Left renal pelvis (tissue), 4 donors: ENCODE data around the gene ZNF410. TPM values are rescaled to one million over a fixed set of nuclear protein-coding genes. Genes with fewer than 3 reads are reported as not detected.
A peak's percentile ranks its signal among the peaks of the same experiment; 100 is the strongest.

ENCODE experiments used
- DNase-seq, 4 donors: peaks; one replicate each; pipeline ENCODE4 v3.0.0-alpha.2; 2013; ENCODE audit warnings: low read depth in 4 of 4, low spot score in 3 of 4
- polyA plus RNA-seq, 4 donors: library from polyadenylated mRNA; unstranded; fragments of 120-200 nt; gene quantifications; one replicate each; pipeline ENCODE4 v1.2.1, GENCODE V29; 2013; ENCODE audit not compliant: insufficient read length in 4 of 4

ZNF410 gene
- polyA plus RNA-seq, 4 donors: 45.3 to 63.6 (median 60.5) TPM

DNA sequence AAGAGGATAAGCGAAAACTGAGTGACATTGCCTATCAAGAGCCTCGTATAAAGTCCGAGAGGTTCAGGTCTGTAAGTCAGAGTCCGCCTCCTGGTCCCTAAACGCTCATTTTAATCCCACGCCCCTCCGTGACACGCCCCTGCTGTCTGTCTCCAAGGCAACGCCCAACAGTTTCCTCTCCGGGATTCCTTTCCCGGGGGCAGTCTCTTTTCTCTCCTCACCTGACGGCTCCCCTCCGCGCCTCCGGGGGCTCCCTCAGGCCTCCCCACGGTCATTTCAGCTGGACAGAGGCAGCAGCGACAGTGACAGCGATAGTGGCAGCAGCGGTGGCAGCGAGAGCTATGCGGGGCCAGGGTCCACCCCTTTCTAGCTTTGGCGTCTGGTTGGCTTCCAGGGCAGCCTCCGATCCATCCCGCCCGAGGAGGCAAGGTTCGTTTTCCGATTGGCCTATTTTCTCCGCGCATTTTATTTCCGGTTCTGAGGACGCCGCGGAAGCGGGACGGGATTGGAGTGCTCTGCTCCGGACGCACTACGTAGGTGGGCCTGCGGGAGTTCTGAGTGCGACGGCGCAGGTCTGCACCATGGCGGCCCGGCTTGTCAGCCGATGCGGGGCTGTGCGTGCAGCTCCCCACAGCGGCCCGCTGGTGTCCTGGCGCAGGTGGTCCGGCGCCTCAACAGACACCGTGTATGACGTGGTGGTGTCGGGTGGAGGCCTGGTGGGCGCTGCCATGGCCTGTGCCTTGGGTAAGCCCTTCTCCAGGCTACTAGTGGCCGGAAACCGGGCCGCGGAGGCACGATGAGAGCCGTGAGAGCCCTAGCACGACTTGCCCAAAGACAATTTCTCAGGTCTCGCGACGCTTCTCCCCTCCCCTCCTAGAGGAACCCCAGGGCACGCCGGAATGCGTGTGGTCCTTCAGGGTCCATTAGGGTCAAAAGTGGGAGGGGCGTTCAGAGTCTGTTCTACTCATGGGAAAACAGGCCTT lies 63.4 kb downstream of the ZNF410 start, which contains the start of the genes COQ6 and FAM161B:
TSS of gene COQ6 (plus strand) at position 551 of the 983 bp plus-strand sequence. CDS start at position 582, 31 bp downstream.
TSS of gene FAM161B (minus strand) at position 343 of the 983 bp plus-strand sequence. CDS start at position 275, 68 bp downstream.
- peak; percentile 91 to 97 (median 94) for DNase-seq

DNA sequence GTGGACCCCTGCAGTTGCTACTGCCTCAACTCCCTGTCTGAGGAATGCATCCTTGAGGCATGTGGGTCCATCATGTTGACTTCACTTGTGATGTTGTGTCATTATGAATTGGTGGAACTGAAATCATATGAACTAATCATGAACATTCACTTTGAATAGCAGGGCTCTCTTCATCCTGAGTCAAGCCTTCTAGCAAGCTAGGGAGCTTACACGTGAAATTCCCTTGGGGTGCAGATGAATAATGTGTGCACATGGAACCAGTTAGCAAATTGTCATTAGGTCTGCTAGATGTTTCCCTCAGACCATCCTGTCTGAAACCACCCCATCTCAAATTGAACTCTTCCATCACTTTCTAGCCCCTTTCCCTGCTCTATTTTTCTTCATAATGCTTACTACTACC lies 67.1 kb downstream of the ZNF410 start:
- no peak for DNase-seq

DNA sequence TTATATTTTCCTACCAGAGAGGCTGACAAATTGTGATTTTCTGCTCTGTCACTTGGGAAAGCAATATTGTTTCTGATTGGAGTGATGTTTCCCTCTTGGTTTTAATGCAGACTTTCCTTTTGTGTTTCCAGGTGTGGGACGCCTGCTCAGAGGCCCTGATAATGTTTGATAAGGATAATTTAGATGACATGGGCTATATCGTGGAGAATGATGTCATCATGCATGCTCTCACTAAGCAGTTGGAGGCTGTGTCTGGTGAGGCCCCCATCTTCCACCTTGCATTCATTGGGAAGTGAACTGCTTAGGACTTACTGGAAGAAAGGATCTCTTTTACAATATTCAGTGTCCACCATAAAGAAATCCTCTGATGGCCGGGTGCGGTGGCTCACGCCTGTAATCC lies 69.0 kb downstream of the ZNF410 start:
- no peak for DNase-seq

DNA sequence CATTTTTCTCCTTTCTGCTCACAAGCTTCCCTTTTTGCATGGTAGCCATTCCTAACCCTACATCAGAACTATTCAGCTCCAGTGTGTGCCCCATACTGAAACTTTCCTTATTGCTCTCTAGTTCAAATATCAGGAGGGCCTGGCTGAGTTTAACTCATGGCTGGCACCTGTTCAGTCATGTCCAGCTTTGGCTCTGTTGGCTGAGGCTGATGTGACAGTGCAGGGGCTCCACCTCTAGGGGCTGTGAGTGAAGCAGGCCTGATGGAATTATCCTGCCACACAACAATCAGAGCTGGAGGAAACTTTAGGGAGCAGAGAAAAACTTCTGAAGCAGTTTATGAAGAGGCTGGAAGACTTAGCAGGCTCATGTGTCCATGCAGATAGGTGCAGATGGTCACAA lies 71.9 kb downstream of the ZNF410 start:
- DNase-seq: no peak

DNA sequence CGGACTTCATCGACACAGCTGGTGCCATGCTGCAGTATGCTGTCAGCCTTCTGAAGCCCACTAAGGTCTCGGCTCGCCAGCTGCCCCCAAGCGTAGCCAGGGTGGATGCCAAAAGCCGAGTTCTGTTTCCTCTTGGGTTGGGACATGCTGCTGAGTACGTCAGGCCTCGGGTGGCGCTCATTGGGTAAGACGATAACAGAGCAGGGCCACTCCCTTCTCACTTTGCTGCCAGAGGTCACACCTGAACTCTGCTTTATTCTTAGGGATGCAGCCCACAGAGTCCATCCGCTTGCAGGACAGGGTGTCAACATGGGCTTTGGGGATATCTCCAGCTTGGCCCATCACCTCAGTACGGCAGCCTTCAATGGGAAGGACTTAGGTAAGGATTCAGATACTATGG lies 74.5 kb downstream of the ZNF410 start:
- no peak for DNase-seq

DNA sequence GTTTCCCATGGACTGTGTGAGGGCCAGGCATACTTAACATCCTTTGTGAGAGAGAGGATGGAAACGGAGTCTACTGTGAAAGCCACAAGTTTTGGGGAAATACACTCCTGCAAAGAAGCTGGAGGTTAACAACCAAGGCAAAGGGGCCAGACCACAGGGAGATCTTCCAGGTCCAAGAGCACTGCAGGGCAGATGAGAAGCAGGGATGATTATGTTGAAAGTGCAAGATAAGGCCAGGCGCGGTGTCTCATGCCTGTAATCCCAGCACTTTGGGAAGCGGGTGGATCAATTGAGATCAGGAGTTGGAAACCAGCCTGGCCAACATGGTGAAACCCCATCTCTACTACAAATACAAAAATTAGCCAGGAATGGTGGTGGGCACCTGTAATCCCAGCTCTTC lies 78.6 kb downstream of the ZNF410 start:
- DNase-seq: no peak

DNA sequence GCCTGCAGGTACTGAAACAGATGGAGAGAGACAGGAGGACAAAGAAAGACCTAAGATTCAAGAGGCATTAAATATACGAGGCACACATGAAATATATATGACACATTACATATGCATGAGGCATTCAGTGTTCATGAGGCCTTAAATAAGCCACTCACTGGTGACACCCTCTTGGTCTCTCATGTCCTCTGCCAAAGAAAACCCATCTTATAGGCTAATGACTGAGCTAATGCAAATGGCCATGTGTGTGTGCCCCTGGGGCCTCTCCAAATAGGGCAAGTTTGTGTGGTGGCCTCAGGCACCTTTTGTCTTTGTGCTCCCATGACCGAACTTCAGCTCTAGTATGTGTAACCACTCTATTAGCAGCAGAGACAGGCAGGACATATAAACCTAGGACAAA lies 82.2 kb downstream of the ZNF410 start:
- no peak for DNase-seq

DNA sequence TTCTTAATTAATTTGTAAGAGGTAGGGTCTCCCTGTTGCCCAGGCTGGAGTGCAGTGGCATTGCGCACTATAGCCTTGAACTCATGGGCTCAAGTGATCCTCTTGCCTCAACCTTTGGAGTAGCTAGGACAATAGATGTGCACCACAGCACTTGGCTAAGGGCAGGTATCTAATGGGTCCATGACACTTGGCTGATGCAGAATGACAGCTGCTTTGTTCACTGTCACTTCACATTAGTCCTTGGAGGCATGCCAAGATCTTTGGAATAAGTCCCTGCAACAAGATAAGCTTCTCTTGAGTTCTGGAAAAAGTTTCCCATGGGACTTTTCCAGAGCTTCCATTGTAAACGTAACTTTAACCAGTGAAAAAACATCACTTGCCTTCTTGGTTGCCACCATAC lies 86.8 kb downstream of the ZNF410 start:
- no peak for DNase-seq

DNA sequence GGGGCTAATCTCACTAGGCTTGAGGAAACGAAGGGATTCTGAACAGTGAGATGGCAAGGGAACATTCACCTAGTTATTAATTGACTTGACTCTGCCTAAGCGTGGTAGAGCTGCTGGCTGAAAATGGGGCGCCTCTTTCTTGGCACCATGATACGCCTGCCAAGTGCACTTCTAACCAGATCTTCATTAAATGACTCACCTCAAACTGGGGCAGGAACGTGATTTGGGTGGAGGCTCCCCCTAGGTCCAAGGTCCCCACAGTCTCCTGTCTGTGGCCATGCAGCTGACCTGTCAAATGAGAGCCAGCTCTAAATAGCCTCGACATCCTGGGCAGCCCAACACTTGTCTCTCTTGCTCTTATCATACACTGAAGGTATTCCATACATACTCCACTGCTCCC lies 89.5 kb downstream of the ZNF410 start:
- DNase-seq: no peak

DNA sequence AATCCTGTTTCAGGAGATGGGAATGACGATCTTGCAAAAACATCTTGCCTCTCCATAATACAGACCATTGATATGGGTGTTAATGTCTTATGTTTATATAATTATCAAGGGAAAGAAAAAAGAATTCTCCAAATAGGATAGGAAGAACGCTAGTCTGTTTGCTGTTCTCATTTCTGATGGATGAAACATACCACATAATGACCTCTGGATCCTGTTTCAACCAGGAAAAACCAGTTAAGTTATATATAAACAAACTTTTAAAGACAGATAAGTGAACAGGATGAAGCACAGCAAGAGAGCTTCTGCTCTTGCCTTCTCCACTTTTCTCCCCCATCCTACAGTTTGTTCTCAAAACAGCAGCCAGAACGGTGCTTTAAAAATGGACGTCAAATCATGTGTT lies 91.2 kb downstream of the ZNF410 start:
- DNase-seq: no peak

Other genes starting within 250 kb of the ZNF410 start
- 10 to 100 TPM; 13.5 to 32.7 (median 21.9) TPM for gene DNAL1, start 241.9 kb upstream of the ZNF410 start, polyA plus RNA-seq
- 10 to 100 TPM; 83.5 to 97.4 (median 89.2) TPM for gene PNMA1, start 172.5 kb upstream of the ZNF410 start, polyA plus RNA-seq
- 10 to 100 TPM in 3 of 4 donors, 1 to 10 TPM in 1; 8.4 to 37.3 (median 26.6) TPM for gene PTGR2, start 35.0 kb upstream of the ZNF410 start, polyA plus RNA-seq
- 10 to 100 TPM; 11.5 to 14.2 (median 13.1) TPM for gene FAM161B, start 63.2 kb downstream of the ZNF410 start, polyA plus RNA-seq
- 10 to 100 TPM; 19.1 to 40.9 (median 29.2) TPM for gene COQ6, start 63.4 kb downstream of the ZNF410 start, polyA plus RNA-seq
- 10 to 100 TPM; 16.9 to 53.1 (median 44.7) TPM for gene ENTPD5, start 132.4 kb downstream of the ZNF410 start, polyA plus RNA-seq
- 10 to 100 TPM; 15.2 to 19.3 (median 16.7) TPM for gene BBOF1, start 132.5 kb downstream of the ZNF410 start, polyA plus RNA-seq
- 100 to 1,000 TPM in 1 of 4 donors, 10 to 100 TPM in 3; 24.4 to 119 (median 85.3) TPM for gene ALDH6A1, start 197.6 kb downstream of the ZNF410 start, polyA plus RNA-seq
- gene LIN52, start 198.1 kb downstream of the ZNF410 start, polyA plus RNA-seq: 10 to 100 TPM; 15.7 to 20.5 (median 18.4) TPM